ENCODE results near the gene PPP2R3A. TPM values are rescaled to one million over a fixed set of nuclear protein-coding genes. Genes with fewer than 3 reads are reported as not detected.

PPP2R3A gene
- total RNA-seq, 2 experiments from 2014 or later: 0.07 TPM; not detected in 1

DNA sequence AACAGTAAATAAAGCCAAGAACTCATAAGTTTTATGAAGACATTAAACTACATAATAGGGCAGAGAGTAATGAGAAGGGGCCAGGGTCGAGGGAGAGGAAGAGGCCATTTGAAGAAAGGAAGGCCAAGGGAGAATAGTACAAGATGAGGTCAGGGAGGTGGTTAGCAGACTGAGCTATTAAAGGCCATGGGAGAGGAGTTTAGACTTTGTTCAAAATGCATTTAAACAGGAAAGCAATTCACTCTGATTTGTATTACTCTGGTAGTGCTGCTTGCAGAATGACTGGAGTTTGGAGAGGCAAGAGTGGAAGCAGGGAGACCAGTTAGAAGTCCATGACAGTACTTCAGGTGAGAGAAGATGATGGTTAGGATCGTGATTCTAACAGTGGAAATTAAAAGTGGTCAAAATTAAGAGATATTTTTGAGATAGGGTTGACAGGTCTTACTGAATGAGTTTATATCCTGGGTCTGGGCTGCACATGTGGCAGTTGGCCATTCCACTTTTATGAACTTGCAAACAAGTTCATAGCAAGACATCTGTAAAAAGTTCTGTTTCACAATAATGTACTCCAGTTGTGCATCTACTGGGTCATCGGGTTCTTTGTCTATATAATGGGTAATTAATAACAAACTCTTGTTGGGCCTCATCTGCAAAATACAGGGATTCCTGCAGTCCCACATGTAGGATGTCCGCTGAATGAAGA, 16.3 kb downstream of the PPP2R3A start:
- Mint-ChIP-seq H3K36me3 (no peaks in the 10 kb centered on the region), H3K27ac (no peak overlapping the region), H3K9me3 (ENCODE audit: low read depth) (no peaks in the 10 kb centered on the region), H3K27me3 (peaks cover 9% of the 10 kb centered on the region), H3K4me1 (no peaks in the 10 kb centered on the region), H3K4me3 (no peak overlapping the region)
- ATAC-seq (no peak), DNase-seq (no peak)
- CTCF ChIA-PET: no interaction called here

DNA sequence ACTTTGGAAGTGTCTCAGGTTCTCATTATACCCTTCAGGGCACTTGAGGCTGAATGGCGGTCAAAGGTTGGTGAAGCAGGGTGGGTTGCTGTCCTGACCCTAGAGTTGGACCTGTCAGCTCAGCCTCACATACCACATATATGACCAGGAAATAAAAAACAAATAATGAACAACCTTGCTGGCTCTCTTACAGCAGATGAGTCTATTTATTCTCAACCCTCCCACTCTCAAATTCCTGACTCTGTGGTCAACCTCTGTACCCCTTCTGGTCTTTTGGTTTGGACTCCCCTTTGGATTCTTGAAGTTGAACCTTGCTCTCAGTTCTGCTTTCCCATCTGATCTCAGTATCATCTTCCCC, 16.9 kb downstream of the PPP2R3A start:
- no peak for DNase-seq
- no peak overlapping the region for H3K27ac Mint-ChIP-seq
- H3K27me3 Mint-ChIP-seq: peaks cover 9% of the 10 kb centered on the region
- no peak for ATAC-seq
- no peaks in the 10 kb centered on the region for H3K36me3 Mint-ChIP-seq
- H3K9me3 Mint-ChIP-seq (ENCODE audit: low read depth): no peaks in the 10 kb centered on the region
- no peak overlapping the region for H3K4me3 Mint-ChIP-seq
- H3K4me1 Mint-ChIP-seq: no peaks in the 10 kb centered on the region
- CTCF ChIA-PET: no interaction called here

DNA sequence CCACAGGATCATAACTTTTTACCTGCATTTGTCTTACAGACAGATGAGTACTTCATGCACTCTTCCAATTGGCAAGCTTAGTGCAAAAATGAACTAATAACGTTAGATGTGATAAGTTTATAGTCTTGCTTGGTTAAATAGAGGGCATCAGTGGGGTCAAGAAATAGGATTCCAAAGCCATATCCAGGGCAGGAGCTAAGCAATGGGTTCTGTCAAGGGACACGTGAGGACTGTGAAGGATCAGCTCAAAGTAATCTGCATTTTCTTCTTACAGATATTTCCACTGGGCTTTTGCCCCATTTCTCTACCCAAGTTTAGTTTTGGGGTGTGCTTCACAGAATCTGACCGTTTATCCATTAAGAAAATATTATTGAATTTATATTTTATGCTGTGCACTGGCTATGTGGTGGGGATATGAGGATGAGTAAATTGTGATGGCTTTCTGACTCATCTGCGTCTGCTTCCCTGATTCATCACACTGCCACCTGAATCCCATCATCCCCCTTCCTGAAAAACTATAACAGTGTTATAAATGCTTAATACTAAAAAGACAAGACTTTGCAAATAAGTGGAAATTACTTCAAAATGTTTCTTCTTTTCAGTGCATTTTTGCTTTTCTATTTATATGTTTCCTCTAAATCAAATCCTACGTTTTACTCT, 17.5 kb downstream of the PPP2R3A start:
- Mint-ChIP-seq H3K4me1 (no peaks in the 10 kb centered on the region), H3K4me3 (no peak overlapping the region), H3K27me3 (peaks cover 9% of the 10 kb centered on the region), H3K27ac (no peak overlapping the region), H3K36me3 (no peaks in the 10 kb centered on the region), H3K9me3 (ENCODE audit: low read depth) (no peaks in the 10 kb centered on the region)
- no peak for ATAC-seq
- CTCF ChIA-PET: no interaction called here
- no peak for DNase-seq

DNA sequence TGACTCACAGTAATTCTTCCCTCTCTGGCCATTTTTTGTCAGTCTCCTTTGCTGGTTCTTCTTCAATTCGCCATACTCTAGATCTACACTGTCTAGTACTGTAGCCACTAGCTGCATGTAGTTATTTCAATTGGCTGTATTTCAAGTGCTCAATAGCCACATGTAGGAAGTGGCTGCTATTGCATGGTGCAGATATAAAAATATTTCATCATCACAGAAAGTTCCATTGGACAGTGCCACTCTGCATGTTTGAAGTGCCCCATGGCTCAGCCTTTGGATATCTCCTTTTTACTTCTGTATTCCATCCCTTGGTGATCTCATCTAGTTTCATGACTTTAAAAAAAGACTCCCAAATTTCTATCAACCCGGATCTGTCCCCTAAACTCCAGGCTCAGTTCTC, 22.1 kb downstream of the PPP2R3A start:
- Mint-ChIP-seq H3K27me3 (peaks cover 22% of the 10 kb centered on the region), H3K4me1 (no peaks in the 10 kb centered on the region), H3K27ac (no peak overlapping the region), H3K36me3 (no peaks in the 10 kb centered on the region), H3K9me3 (ENCODE audit: low read depth) (no peaks in the 10 kb centered on the region), H3K4me3 (no peak overlapping the region)
- CTCF ChIA-PET: no interaction called here
- DNase-seq (no peak), ATAC-seq (no peak)

DNA sequence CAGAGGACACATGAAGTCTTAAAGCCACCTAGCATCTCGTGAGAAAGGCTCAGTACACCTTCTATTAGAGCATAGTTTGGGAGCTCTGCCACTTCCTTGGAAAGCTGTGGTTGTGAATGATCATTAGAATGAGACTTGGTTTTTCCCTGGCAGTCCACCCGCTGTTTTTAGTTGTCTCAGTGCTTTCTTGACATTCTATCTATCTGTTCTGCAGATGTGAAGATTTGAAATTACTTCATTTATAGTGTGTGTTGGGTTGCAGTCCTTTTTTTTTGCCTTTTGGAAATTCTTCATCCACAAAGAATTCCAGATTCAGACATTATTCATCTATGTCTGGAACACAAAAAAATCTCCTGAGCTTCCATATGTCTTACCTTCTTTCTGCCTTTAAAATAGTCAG, 23.7 kb downstream of the PPP2R3A start:
- DNase-seq (no peak), ATAC-seq (no peak)
- H3K27me3 Mint-ChIP-seq: peaks cover 18% of the 10 kb centered on the region
- no peak overlapping the region for H3K4me3 Mint-ChIP-seq
- H3K4me1 Mint-ChIP-seq: no peaks in the 10 kb centered on the region
- no peak overlapping the region for H3K27ac Mint-ChIP-seq
- no peaks in the 10 kb centered on the region for H3K9me3 Mint-ChIP-seq (ENCODE audit: low read depth)
- CTCF ChIA-PET: no interaction called here
- no peaks in the 10 kb centered on the region for H3K36me3 Mint-ChIP-seq

DNA sequence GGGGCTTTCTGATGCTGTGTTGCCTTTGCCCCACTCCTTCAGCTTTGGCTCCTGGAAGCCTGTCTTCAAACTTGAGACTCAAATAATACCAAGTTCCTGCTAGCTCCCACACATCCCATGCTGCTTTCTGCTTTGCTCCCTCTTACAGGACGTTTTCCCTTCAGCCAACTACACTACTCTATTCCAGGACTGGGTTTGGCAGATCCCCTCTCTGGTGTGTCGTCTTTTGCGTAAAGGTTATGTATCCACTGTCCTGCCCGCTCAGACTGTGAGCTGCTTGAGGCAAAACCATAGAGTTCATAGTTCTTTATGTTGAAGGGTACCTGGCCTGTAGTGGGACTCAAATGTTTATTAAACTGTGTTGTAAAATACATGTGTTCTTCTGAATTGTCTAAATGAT, 25.4 kb downstream of the PPP2R3A start:
- H3K27me3 Mint-ChIP-seq: peaks cover 18% of the 10 kb centered on the region
- CTCF ChIA-PET: no interaction called here
- no peak overlapping the region for H3K4me3 Mint-ChIP-seq
- no peaks in the 10 kb centered on the region for H3K36me3 Mint-ChIP-seq
- no peaks in the 10 kb centered on the region for H3K4me1 Mint-ChIP-seq
- H3K27ac Mint-ChIP-seq: no peak overlapping the region
- H3K9me3 Mint-ChIP-seq (ENCODE audit: low read depth): no peaks in the 10 kb centered on the region
- ATAC-seq: no peak
- DNase-seq: no peak

DNA sequence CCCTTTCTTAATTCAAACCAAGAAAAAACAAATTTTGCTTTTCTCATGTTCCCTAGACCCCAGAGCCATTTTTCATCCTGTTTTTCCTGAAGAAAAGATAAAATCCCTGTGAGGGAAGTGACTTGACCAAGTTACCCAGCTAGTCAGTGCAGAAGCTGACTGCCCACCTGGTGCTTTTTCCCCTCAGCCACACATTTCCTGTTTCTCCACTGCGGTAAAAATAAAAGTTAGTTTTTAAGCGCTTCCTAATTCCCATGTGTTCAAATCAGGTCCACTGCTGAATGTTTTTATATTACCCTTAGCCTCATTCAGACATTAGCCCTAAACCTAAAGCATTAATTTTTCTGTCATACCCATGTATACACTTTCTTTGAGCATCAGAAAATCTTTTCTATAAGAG, 26.1 kb downstream of the PPP2R3A start:
- H3K36me3 Mint-ChIP-seq: no peaks in the 10 kb centered on the region
- H3K27ac Mint-ChIP-seq: no peak overlapping the region
- H3K9me3 Mint-ChIP-seq (ENCODE audit: low read depth): no peaks in the 10 kb centered on the region
- H3K27me3 Mint-ChIP-seq: peaks cover 18% of the 10 kb centered on the region
- DNase-seq: no peak
- H3K4me3 Mint-ChIP-seq: no peak overlapping the region
- no peaks in the 10 kb centered on the region for H3K4me1 Mint-ChIP-seq
- CTCF ChIA-PET: no interaction called here
- no peak for ATAC-seq

DNA sequence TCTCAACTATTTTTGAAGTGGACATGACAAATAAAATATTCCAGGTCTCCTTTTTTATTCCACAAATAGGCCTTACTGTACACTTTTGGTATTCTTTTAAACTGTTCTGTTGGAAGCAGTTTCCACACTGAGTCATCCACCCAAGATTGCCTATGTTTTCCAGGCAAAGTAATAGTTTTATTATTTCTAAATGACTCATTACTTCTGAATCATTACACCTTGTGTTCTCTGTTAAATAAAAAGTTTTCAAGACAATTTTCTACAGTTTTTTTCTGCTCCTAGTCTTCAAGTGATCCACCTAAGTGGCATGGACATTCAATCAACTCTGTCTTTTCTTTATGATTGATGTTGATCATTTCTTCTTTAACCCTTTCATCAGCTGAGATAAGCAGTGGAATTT, 26.5 kb downstream of the PPP2R3A start:
- peaks cover 18% of the 10 kb centered on the region for H3K27me3 Mint-ChIP-seq
- no peaks in the 10 kb centered on the region for H3K9me3 Mint-ChIP-seq (ENCODE audit: low read depth)
- no peak overlapping the region for H3K27ac Mint-ChIP-seq
- H3K36me3 Mint-ChIP-seq: no peaks in the 10 kb centered on the region
- ATAC-seq (no peak), DNase-seq (no peak)
- H3K4me1 Mint-ChIP-seq: no peaks in the 10 kb centered on the region
- CTCF ChIA-PET: no interaction called here
- no peak overlapping the region for H3K4me3 Mint-ChIP-seq

DNA sequence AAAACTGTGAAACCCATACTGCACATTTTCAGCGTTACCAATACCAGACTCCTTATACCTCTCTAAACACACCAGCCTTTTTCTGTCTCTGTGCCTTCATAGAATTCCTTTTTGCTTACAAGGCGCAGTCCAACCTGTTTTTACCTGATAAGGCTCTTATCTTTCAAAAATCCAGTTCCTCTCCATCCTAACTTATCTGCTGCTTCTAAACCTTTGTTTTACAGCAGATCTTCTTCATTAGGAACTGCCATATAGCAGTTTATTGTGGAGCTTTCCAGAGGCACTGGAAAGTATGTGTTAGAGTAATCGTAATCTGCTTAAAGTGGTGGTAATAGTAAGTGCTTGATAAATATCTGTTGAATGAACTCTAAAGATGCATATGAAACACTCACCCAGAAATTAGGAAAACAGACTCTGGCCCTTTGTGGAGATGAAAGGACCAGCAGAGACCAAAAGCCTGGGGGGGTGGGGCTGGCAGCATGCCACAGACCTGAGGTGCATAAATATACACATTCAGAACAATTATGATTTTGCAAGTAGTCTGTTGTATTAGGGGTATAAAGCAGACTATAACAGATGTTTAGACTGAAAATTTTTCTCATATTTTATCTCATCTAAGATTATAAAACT, 29.3 kb downstream of the PPP2R3A start:
- Mint-ChIP-seq H3K36me3 (no peaks in the 10 kb centered on the region), H3K9me3 (ENCODE audit: low read depth) (no peaks in the 10 kb centered on the region)
- CTCF ChIA-PET: no interaction called here

DNA sequence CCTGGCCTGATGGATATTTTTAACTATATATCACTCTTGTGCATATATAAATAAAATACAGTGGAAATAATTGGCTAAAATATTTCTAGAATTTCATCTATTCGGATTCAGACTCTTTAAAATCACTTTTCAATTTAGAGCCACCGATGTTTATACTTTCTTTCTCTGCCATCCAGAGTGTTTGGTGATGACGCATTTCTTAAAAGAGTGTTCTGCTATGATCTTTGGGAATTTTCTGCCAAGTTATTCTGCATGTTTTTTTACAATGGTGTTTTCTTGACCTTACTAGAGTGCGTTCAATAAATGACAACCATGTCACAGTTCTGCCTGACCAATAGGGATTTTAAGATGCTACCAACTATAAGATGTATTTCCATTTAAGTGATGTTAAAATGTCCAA, 30.2 kb downstream of the PPP2R3A start:
- H3K27ac Mint-ChIP-seq: no peak overlapping the region
- H3K4me1 Mint-ChIP-seq: no peaks in the 10 kb centered on the region
- H3K4me3 Mint-ChIP-seq: no peak overlapping the region
- ATAC-seq: no peak
- H3K36me3 Mint-ChIP-seq: no peaks in the 10 kb centered on the region
- CTCF ChIA-PET: no interaction called here
- peaks cover 18% of the 10 kb centered on the region for H3K27me3 Mint-ChIP-seq
- H3K9me3 Mint-ChIP-seq (ENCODE audit: low read depth): no peaks in the 10 kb centered on the region
- no peak for DNase-seq

More for the DNA sequence above, 29.3 kb downstream of the PPP2R3A start:
- Mint-ChIP-seq H3K4me3 (no peak overlapping the region), H3K4me1 (no peaks in the 10 kb centered on the region), H3K27me3 (peaks cover 16% of the 10 kb centered on the region), H3K27ac (no peak overlapping the region)
- DNase-seq (no peak), ATAC-seq (no peak)

DNA sequence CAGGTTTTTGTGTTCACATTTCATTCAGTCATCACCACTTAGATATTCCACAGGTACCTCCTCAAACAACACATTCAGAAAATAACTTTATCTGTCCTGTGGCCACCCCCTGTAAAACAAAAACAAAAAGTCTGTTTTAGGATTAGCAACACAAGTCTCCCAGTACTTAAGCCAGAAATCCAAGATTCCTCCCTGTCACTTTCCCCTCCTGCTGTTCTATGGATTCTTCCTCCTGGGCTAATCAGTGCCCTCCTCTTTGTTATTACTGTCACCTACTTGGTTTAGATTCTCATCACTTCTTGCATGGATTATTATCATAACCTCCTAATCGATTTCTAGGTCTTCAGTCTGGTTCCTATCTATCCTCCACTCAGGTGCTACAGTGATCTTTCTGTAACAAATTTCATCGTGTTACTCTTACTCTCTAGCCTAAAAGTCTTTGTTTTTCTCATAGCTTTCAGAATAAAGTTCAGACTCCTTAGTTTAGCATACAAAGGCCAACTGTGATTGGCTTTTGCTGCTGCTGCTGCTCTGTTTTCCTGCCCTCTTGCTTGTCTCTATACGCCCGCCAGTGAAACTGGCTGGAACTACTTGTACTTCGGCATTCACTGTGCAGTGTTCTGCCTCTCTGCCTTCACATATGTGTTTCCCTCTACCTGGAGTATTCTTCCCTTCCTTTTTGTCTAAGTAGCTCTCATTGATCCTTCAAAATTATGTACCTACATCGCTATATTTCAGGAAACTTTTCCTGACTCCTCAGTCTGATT, 32.2 kb downstream of the PPP2R3A start:
- Mint-ChIP-seq H3K36me3 (no peaks in the 10 kb centered on the region), H3K27ac (no peak overlapping the region), H3K4me1 (no peaks in the 10 kb centered on the region), H3K9me3 (ENCODE audit: low read depth) (no peaks in the 10 kb centered on the region), H3K4me3 (no peak overlapping the region), H3K27me3 (peaks cover 6% of the 10 kb centered on the region)
- CTCF ChIA-PET: interaction anchor here (0.5 kb wide), 1 partner anchor 752 kb away, joined by 4 read pairs; no protein-coding TSS in a partner anchor
- DNase-seq: no peak
- no peak for ATAC-seq

DNA sequence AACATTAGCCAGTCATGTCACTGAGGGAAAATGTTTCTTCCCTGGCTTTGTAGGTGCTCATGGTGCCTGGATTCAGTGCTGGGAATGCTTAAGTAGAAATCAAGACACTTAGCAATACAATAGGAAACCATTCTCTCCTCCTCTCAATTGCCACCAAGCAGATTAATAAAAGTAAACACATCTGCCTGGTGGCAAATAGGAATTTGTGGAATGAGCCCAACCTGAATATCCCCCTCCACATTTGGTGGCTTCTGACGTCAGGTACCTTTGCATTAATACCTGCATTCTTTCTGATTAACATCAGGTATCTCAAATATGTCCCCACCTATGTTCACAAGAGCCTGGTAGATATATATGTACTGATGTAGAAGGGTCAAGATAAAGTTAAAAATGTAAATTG, 42.7 kb downstream of the PPP2R3A start:
- no peaks in the 10 kb centered on the region for H3K36me3 Mint-ChIP-seq
- DNase-seq (no peak), ATAC-seq (no peak)
- no peak overlapping the region for H3K27ac Mint-ChIP-seq
- H3K4me3 Mint-ChIP-seq: no peak overlapping the region
- peaks cover 6% of the 10 kb centered on the region for H3K27me3 Mint-ChIP-seq
- no peaks in the 10 kb centered on the region for H3K4me1 Mint-ChIP-seq
- no peaks in the 10 kb centered on the region for H3K9me3 Mint-ChIP-seq (ENCODE audit: low read depth)
- CTCF ChIA-PET: no interaction called here

DNA sequence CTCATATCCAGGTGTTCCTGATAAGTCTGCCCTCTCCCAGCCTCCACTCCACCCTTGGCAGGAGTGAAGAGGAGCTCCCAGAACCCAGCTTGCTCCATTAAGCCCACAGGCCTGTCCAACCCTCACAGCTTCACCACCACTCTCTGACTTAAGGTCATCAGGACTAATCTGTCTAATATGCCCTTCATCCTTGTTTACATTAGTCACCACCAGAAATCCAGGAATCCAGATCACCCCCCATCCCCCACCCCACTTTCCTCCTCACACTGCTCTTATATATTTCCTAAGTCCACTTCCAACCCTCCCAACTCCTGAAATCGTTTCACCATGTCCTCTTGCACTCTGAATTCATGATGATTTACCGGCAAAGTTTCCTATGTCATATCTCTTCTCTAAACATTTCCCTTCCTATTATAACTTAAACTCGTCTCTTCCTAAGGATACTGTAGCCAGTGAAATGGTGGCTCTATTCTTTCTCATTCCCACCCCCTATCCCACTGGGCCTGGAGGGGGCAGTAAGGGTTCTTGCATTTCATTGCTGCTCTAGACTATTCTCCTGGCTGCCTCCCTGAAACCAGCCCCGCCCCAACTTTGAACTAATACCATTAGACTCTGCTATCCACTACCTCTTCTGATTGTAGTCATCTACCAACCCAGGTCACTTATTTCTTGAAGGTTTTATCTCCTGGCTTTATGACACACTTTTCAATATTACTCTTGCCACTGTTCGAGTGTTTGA, 43.4 kb downstream of the PPP2R3A start:
- Mint-ChIP-seq H3K4me3 (no peak overlapping the region), H3K27ac (no peak overlapping the region), H3K27me3 (peaks cover 6% of the 10 kb centered on the region), H3K36me3 (no peaks in the 10 kb centered on the region), H3K4me1 (no peaks in the 10 kb centered on the region), H3K9me3 (ENCODE audit: low read depth) (no peaks in the 10 kb centered on the region)
- ATAC-seq: no peak
- CTCF ChIA-PET: no interaction called here
- no peak for DNase-seq
